ENCODE results near the gene C6orf136.
"Not testable (repeated sequence)": the region's sequence is repeated elsewhere in the genome, so short reads cannot be mapped to it uniquely, and the experiment has no call there.

C6orf136 gene, protein sequence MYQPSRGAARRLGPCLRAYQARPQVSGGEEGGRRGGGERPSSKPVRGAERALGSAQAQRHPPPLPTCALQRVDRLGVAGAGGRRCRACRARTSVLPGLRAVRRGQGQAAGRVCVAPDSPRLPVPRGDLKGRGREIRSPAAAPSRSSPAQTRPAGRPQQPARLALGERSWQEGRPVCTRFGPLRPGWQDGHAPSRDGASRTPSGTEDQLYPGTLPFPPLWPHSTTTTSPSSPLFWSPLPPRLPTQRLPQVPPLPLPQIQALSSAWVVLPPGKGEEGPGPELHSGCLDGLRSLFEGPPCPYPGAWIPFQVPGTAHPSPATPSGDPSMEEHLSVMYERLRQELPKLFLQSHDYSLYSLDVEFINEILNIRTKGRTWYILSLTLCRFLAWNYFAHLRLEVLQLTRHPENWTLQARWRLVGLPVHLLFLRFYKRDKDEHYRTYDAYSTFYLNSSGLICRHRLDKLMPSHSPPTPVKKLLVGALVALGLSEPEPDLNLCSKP

DNA sequence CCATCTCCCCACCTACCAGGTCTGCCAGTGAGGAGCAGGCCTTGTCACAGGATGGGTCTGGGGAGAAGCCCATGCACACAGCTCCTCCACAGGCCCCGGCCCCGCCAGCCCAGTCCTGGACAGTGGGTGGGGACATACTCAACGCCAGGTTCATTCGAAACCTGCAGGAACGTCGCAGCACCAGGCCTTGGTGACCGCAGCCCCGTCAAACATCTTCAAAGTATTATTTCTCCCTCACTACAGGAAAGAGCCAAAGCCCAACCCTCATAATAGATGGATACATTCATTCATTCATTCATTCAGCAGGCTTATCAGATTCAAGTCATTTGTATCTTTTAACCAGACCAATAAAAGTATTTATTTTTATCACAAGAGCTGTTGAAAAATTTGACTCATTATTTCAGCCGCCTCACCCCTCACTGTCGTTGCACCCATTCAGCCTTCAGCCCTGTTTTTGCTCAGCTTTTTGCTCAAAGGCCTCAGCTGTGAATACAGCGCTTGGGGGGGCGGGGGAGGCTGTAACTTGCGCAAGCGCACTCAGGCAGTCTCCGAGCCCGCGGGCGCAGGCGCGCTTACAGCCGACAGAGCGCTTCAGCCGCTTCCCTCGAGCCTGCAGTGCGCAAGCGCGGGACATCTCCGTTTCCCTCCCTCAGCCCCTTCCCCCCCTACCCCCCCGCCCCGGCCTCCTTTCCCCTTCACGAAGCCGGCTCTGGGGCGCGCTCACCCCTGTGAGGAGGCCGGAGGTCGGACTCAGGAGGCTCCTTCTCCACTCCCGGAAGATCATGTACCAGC lies at the start of gene C6orf136:
C6orf136 (plus strand) TSS at position 684 of the 792 bp plus-strand sequence; CDS start at position 783, 99 bp downstream.
- peak; percentile 94 for DNase-seq (ENCODE audit: low spot score)

DNA sequence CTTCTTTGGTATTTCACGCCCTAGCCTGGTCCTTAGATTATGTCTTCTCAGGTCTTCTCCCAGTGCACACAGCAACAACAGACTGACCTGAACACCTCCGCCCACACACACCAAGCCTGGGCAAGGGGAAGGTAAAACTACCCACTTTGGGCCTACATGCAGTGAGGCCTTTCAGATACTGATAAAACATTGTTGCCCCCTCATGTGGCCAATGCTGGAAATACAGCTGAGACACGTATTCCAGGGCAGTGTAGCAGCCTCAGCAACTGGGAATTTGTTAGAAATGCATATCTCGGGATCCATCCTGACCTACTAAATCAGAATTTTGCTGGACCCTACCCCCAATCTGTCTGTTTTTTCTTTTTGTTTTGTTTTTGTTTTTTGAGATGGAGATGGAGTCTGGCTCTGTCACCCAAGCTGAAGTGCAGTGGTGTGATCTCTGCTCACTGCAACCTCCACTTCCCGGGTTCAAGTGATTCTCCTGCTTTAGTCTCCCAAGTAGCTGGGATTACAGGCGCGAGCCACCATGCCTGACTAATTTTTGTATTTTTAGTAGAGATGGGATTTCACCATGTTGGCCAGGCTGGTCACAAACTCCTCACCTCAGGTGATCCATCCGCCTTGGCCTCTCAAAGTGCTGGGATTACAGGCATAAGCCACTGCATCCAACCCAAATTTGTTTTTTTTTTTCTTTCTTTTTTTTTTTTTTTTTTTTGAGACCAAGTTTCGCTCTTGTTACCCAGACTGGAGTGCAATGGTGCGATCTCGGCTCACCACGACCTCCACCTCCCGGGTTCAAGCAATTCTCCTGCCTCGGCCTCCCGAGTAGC lies 49.4 kb upstream of the C6orf136 start:
- DNase-seq (ENCODE audit: low spot score), result not testable (repeated sequence)

DNA sequence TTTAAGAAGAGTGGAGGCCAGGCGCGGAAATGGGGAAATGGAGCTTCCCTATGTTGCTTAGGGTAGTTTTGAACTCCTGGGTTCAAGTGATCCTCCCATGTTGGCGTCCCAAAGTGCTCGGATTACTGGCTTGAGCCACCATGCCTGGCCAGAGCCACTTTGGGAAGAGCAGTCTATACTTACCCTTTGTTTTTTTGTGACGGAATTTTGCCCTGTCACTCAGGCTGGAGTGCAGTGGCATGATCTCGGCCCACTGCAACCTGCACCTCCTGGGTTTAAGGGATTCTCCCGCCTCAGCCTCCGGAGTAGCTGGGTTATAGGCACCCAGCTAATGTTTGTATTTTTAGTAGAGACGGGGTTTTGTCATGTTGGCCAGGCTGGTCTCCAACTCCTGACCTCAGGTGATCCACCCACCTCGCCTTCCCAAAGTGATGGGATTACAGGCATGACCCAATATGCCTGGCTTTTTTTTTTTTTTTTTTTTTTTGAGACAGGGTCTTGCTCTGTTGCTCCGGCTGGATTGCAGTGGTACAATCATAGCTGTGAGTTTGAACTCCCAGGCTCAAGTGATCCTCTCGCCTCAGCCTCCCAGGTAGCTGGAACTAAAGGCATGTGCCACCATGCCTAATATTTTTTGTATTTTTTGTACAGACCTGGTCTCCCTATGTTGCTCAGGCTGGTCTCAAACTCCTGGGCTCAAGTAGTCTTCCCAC lies 47.9 kb upstream of the C6orf136 start:
- DNase-seq (ENCODE audit: low spot score), result no peak

DNA sequence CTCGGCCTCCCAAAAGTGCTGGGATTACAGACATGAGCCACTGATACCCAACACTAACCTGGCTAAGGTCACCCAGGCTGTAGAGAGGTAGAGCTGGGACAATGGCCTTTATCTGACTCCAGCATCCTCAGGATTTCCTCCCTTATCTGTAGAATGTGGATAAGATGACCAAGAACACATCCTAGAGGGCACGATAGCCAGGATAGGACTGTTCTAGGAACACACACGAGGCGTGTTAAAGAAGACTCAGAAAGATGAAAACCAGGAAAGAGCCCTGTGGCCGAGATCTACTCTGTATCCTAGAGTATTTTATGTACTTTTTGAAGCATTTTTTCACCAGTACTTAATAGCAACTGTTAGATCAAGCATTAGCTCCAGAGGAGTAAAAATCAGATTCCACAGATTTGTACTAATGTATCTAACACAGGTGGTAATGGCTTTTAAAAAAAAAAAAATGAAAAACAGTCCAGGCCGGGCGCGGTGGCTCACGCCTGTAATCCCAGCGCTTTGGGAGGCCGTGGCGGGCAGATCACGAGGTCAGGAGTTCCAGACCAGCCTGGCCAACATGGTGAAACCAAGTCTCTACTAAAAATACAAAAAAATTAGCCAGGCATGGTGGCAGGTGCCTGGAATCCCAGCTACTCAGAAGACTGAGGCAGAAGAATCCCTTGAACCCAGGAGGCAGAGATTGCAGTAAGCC lies 47.2 kb upstream of the C6orf136 start:
- DNase-seq (ENCODE audit: low spot score), result no peak

DNA sequence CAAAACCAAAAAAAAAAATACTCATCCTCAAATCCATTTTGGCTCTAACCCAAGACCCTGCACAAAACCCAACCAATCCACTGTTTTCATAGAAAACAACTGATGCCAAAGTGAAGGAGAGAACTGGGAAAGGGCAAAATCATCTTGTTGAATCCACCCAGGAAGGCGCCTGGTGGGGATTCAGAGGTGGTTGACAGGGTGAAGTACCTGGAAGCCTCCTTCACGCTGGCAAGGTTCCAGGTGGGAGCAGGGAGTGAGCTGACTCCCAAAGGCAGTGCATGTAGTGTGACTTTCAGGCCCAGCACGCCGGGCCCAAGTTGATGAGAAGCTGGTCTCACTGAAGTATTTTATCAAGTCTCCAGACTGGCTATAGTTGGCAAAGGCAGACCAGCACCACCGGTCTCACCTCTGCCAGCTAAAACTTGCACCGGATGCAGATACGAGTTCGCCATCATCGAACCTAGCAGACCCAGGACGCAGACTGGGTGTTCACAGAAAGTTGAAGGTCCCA lies 46.4 kb upstream of the C6orf136 start:
- DNase-seq (ENCODE audit: low spot score), result no peak

DNA sequence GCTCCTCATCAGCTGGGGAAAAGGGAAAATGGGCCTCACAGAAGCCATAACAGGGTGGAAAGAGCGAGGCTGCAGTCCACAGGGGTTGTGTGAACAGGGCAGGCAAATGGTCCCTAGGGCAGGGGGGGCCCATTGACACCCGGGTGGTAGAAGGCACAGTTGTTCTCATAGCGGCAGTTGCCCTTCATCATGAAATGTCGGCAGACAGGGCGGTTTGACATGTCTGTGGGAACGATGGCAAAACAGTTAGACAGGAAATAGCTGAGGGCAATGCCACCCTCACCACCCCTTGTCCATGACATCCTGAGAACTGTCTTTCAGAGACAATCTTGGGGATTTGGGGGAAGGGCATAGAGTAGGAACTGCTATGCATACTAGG lies 45.5 kb upstream of the C6orf136 start:
- DNase-seq (ENCODE audit: low spot score), result no peak

DNA sequence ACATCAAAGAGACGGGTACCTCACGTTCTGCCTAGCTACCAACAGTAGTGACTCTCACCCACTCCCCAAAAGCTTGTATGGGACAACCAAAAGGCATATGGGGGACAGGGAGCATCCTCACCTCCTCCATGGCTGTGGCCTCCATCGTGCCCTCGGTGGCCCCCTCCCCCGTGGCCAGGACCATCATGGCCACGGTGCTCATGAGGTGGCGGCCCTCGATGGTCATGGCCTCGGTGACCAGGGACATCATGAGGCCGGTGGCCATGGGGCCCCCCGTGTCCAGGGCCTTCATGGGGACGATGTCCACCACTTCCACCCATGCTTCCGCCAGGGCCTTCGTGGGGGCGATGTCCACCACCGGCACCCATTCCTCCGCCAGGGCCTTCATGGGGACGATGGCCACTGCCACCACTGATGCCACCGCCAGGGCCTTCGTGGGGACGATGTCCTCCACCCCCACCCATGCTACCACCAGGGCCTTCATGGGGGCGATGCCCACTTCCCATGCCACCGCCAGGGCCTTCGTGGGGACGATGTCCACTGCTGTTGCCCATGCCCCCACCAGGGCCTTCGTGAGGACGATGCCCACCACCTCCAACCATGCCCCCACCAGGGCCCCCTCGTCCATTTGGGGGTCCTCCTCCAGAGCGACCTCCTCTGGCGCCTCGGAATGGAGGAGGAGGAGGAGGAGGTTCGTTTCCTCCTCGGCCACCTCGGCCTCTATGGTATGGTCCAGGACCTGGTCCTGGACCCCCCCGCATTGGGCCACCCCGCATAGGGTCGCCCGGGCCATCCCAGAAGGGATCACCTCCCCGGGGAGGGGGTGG lies 44.9 kb upstream of the C6orf136 start:
- no peak for DNase-seq (ENCODE audit: low spot score)

DNA sequence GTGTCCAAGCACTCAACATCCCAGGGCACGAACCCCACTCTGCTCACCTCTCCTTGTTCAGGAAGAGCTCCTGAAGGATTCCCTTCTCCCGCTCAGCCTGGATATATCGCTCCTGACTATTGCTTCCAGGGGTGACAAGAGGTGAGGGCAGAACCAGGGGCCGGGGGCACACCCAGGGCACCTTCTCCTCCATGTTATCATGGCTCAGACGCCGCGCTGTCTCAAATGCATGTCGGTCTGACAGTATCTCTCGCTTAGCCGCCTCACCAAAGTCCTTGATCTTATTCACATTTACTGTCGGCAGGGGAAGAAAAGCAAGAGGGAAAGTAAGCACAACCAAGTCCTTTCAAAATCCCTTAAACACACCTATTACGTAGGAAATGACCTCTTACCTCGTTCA lies 43.0 kb upstream of the C6orf136 start:
- no peak for DNase-seq (ENCODE audit: low spot score)

DNA sequence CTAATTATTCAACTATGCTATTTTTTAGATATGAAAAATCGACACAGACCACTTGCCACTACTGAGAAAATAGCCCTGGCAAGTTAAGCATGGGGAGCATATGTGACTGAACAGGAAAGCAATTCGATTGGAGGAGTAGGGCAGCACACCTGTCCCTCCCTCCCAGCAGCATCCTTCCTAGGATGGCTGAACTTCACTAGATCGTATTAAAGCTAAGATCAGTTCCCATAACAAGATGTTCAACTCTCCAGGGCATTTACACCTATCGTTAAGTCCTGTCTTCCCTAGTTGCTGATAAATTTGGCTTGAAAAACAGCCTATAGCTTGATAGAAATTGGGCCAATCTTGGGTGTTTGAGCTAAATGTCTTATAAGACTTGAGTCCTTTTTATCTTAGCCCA lies 36.9 kb upstream of the C6orf136 start:
- no peak for DNase-seq (ENCODE audit: low spot score)

DNA sequence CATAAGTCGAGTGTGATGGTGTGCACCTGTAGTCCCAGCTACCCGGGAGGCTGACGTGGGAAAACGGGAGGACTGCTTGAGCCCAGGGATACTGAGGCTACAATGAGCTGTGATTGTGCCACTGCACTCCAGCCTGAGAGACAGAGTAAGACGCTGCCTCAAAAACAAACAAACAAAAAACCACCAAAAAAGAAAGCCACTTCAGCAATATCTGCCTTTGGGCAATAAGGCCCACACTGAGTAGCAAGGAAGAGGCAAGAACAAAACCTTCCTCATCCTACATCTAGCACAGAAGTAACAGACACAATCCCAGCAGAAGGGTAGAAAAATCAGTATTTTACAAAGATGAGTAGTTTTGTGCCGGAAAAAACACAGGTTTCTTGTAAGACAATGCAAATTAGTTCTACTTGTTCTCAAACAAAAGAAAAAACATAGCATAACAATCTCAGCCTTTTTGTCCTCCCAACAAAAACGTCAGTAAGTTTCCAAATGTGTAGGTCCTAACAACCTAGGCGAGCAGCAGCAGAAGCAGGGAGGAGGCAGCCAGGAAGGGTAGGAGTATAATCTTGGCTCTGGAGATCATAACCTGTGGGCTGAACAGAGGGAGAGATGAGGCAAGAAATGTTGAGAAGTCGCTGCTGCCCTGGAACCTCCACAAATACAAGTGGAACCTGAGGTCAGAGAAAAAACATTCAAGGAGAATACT lies 35.6 kb upstream of the C6orf136 start:
- DNase-seq (ENCODE audit: low spot score), result no peak

DNA sequence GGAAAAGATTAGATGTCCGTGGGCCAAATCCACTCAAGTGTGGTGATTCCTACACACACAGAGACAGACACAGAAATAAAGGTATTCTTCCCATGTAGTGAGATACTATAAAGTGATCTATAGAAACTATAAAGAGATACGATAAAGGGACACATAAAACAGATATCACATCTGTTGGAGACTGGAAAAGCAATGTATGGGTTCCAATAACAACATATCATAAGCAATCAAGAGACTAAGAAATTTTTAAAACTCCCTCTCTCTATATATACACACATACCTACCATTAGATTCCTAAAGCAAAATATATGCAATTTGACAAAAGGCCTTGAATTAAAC lies 35.1 kb upstream of the C6orf136 start:
- DNase-seq (ENCODE audit: low spot score), result no peak

DNA sequence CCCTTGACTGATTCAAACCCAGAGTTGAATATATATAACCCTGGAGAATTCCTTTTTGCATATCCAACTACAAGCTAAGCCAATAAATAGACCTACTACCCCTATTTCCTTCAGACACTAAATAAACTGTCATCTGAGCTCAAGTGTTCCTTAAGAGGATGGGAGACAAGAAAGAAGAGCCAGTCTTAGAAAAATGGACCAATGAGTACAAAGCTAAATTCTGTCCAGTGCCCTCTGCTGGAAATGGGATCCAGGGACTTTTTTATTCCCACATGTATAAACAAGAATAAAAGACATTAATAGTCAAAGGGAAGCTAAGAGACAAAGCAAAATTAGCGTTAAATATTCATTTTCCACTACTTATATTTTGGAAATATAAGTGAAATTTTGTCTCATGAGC lies 34.7 kb upstream of the C6orf136 start:
- no peak for DNase-seq (ENCODE audit: low spot score)

DNA sequence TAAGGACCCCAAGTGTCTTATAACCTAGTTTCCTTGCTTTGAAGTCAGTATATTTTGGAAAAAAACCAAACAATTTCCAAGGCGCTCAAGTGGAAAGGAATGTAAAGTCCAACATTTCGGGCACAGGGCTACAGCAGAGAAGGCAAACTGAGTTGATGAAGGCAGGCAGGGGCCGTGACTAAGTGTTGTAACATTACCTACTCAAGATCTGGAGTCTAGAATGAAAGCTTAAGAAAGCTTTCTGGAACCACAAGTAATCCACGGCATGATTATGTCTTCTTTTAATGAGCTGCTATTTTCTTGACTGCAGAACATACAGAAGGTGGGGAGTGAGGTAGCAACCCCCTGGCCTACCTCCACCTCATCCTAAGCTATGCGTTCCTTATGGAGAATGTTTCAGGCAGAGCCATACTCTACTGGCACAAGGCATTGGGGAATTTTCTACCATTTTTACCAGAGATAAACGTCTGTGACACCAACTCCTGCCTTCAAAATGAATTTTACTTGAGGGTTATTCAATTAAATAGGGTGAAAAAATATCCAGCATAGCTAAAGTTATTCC lies 34.2 kb upstream of the C6orf136 start:
- no peak for DNase-seq (ENCODE audit: low spot score)

DNA sequence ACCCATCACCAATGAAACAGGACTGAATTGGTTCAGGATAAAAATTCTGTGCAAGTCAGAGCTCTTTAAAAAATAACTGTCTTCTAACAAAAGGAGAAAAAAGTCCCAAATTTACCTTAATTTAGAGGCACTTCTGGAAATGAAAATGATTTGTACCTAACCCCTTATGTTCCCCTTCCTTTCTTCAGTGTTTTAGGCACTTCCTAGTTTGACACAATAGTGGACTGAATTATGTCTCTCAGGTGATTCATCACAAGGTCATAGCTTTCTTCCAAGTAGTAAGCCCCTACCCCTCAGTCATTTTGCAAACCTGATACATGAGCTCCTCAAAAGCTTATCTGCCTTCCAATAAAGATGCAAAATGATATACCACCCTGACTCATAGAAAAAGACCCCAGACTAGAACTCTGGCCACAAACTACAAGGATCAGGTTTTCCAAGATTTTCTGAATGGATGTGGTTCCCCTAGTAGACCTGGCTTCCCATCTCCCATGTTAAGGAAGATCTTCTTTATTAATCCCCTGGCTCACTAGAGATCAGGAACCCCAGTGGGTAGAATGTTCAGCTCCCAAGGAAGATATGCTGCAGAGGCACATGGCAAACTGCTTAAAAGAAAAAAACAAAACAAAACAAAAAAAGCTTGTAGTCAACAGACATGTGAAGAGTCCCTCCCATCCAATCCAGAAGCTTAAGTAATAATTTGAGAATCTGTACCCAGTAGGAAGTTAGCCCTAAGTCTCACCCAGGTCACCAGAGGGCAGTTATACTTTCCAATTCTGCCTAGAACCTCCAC lies 33.5 kb upstream of the C6orf136 start:
- DNase-seq (ENCODE audit: low spot score), result no peak

DNA sequence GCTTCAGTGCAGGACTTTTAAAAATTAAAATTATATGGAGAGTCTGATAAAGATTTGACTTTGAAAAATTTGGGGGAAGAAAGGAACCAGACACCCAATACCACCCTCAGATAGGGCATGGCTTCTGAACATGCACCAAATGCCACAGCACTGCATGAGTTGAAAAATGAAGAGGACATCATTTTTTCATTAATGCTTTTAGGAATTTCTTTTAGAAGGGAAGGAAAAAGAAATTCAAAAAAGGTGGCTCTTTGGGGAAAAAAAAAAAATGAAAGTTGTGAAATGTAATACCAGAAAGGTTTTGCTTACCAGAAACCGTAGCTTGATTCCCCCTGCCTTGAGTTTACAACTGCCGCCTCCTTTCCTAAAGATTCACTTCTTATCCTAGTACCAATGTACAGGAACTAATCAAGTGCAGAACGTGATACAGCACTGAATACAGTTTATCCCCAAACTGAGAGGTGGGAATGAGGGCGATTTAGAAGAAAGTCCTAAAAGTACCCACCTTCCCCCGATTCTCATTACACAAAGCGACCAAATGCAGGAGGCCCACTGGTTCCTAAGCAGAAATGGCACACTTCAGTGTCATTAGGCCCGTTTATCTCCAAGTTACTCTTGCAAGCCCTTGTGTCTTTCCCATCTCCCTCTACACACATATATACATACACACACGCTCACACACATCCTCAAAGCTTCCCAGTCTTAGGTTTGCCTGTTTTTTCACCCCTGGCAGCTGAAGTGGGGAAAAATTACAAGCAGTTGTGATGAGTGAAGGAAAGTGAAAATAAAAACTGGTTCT lies 32.7 kb upstream of the C6orf136 start:
- peak; percentile 48 for DNase-seq (ENCODE audit: low spot score)

DNA sequence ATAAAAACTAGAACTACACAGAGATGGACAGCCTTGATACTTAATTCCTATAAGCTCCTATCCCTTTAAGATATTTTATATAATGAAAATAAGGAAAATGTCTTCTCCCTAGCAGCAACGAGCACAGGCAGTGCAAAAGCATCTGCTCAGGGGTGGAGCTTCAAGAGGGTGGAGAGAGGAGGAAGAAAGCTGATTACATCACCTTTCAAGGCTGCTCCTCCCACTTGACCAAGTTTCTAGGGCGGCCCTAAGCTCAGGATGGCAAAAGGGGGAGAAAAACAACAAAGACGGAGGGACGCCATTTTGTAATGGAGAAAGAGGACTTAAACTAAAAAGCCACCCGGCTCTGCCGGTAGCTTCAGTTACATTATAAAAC lies 32.1 kb upstream of the C6orf136 start:
- peak; percentile 98 for DNase-seq (ENCODE audit: low spot score)

DNA sequence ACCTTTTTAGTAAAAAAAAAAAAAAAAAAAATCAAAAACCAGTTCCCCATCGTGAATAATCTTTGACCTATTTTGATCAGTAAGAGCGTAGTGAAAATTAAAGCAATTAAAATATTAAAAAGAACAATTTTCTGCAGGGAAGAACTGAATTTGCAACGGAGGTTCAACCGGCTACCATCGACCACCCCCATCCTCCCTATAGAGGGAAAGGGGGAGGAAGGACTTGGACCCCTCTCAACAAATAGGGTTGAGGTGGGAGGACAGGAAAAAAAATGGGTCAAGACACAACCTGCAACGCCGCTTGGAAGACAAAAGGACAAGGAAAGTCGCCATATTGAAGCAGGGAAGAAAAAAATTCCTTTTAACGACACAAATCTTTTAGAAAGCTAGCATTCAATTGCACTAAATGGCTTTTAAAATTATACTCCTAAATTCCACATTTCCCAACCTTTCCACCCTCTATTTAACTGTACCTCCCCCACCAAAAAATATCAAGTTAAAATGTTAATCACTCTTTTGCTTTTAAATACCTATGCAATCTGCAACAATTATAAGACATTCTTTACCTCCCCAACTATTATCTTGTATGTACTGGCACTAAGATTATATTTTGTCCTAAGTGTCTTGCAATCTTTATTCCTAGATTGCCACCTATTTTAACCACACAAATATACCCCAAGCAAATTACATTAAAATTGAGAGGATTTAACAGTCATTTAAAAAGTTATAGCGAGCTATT lies 31.5 kb upstream of the C6orf136 start:
- peak; percentile 74 for DNase-seq (ENCODE audit: low spot score)
